Stimulated activated CD4-positive, alpha-beta T cell treated with anti-CD3 and anti-CD28 coated beads, Interleukin-12 subunit alpha, Interleukin-12 subunit beta, amount 100 ng/mL, for 48 hours (primary cell): Measurements from ENCODE around the gene HIC1.

Experiments used
- DNase-seq, 3 donors: peaks; one replicate each; pipeline ENCODE4 v3.0.0-alpha.2; 2020; ENCODE audit warnings: low read depth in 2 of 3, low spot score in 1 of 3

The HIC1 gene

GRCh38 chr17:2042933-2043332, 12.0 kb upstream of the HIC1 start:
- no peak for DNase-seq

GRCh38 chr17:2043785-2044184, 11.1 kb upstream of the HIC1 start:
- no peak for DNase-seq

GRCh38 chr17:2044263-2044894, 10.5 kb upstream of the HIC1 start:
- no peak for DNase-seq

GRCh38 chr17:2047590-2047989, 7.3 kb upstream of the HIC1 start:
- no peak for DNase-seq

GRCh38 chr17:2048805-2049204, 6.1 kb upstream of the HIC1 start:
- DNase-seq = no peak

- peak; percentile 74 to 87 (median 79) for DNase-seq
Measured at GRCh38 chr17:2049333-2050299, 5.3 kb upstream of the HIC1 start.

- peak in 1 of 3 donors; percentile 52 for DNase-seq
Measured at GRCh38 chr17:2050300-2051060, 4.4 kb upstream of the HIC1 start.

GRCh38 chr17:2051061-2051932, 3.6 kb upstream of the HIC1 start:
- no peak for DNase-seq

GRCh38 chr17:2051933-2052559, 2.9 kb upstream of the HIC1 start:
- DNase-seq = no peak

GRCh38 chr17:2053380-2054261, 1.3 kb upstream of the HIC1 start:
- peak; percentile 57 to 73 (median 71) for DNase-seq

- DNase-seq = no peak
Measured at GRCh38 chr17:2054262-2054511, 716 bp upstream of the HIC1 start.

GRCh38 chr17:2055292-2056205, 646 bp downstream of the HIC1 start:
- DNase-seq = no peak

GRCh38 chr17:2056206-2057174, 1.6 kb downstream of the HIC1 start:
- DNase-seq = no peak

GRCh38 chr17:2057175-2057759, 2.4 kb downstream of the HIC1 start:
- no peak for DNase-seq

GRCh38 chr17:2057760-2058585, 3.1 kb downstream of the HIC1 start:
- DNase-seq = no peak
